AG08396 (cell line): Measurements from ENCODE around the gene VIT.
"Not testable (repeated sequence)": the region's sequence is repeated elsewhere in the genome, so short reads cannot be mapped to it uniquely, and the experiment has no call there.

Experiments used
- DNase-seq: peaks from one replicate; pipeline ENCODE4 v3.0.0; 2012; ENCODE audit warnings: low spot score, mixed read lengths

VIT gene

GRCh38 chr2:36807223-36807886, 110.8 kb downstream of the VIT start:
- DNase-seq, result no peak

- DNase-seq, result no peak
These were observed 112.0 kb downstream of the VIT start for GRCh38 chr2:36808386-36809068.

DNA sequence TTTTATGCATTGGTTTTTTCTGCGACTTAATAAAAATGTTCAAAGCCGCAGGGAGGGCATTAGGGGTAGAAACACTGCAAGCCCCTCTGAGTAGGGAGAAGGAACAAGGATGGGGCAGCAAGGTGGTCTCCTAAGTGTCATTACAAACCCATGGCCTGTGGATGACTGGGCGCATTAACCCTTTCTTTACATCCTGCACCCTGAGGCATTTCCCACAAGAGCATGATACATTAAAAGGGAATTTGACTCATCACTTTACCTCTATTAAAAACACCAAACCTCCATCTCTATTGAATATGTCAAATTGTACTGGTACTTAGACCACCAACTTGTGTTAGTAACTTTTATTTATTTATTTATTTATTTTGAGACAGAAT, 112.5 kb downstream of the VIT start:
- DNase-seq, result no peak

DNA sequence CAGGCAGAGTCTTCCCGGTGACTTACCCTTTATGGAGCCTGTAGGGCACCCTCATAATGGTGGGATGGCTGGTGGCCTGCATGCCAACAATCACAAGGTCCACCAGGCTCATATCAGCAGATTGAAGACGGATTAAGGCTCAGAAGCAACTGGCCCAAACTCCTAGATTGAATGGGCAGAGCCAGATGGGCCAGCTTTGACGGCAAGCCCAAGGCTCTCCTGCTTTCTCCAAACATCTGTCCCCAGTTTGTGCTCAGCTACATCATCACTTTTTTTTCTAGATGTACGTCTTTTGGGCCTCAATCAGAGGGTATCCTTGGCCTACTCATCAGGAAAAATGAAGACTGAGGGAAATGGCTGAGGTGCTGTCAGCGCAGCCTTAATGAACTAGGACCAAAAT, 114.6 kb downstream of the VIT start:
- no peak for DNase-seq

DNA sequence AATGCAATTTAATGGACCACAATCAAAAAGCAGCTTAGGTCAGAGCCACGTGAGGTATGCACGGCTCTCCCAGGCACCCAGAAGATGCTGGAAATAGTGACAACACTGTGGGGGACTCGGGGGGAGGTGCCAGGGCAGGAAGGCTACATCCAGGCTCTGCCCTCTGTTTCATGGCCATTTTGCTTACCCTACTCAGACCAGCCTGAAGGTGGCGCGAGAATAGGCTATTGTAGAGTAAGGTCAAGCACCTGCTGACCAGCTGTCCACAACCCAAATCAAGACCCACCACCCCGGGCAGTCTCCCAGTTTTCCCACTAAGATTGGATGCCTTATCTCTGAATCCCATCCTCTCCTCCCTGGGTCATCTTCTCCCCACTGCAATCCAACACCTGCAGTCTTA, 115.7 kb downstream of the VIT start:
- DNase-seq, result peak; percentile 11

- no peak for DNase-seq
These were observed 122.0 kb downstream of the VIT start for GRCh38 chr2:36818542-36818941.

GRCh38 chr2:36819095-36819711, 122.7 kb downstream of the VIT start:
- DNase-seq, result no peak

- DNase-seq, result no peak
These were observed 124.6 kb downstream of the VIT start for GRCh38 chr2:36820942-36821605.

DNA sequence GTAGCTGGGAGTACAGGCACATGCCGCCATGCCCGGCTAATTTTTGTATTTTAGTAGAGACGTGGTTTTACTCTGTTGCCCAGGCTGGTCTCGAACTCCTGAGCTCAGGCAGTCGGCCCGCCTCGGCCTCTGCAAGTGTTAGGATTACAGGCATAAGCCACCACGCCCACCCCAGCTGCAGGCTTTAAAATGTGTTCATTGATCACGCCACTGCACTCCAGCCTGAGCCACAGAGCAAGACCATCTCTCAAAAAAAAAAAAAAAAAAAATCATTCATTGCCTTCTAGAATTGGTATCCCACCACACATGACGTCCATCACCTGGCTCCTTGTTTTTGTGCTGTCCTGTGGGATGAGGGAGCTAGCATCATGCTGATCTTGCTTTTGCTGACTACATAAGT, 127.4 kb downstream of the VIT start:
- no peak for DNase-seq

DNA sequence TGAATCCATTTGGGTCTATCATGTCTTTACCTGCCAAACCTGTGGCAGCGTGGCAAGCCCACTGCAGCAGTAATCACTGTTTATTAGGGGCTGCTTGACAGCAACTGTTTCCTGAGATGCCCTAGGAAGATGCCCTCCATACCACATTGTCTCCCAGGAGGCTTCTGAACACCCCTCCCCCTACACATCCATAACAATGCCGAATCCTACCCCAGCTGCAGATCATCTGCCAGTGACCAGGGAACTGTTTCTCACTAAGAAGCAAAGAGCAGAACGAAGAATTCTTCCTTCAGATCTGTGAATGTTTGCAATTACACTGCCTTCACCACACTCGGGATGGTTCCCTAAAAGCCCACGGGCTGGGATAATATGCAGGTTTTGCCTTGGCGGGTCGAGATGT, 127.8 kb downstream of the VIT start:
- no peak for DNase-seq

- not testable (repeated sequence) for DNase-seq
These were observed 128.2 kb downstream of the VIT start for GRCh38 chr2:36824683-36825082.

DNA sequence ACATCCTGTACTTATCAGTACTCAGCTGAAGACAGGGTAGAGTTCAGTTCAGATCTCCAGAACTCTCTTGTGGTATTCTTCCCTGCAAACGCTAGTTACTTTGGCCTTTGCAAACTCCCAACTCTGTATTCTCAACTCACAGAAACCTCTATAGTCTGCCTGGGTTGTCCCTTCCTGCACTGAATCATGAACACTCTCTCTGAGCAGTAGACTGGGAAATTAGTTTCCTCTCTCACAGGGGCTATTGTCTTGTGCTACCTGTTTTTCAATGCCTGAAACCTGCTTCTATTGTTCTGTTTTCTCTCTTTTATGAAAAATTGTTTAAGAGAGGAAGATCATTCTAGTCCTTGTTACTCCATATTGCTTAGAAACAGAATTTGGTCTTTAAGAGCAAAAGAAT, 134.7 kb downstream of the VIT start:
- no peak for DNase-seq

DNA sequence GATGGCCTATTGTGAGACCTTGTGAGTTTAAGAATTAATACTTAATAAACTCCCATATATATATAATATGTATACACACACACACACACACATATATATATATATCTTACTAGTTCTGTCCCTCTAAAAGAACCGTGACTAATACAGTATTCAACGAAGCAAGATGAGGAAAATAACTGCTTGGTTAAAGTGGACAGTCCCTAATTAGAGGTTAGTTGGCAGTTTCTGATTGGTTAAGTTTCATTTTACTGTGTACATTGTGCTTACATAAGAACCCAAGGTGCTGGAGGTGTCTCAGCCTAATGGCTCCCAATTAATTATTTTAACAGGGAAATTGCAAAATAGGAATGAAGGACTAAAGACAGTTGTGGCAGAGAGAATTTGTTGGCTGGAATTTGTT, 137.7 kb downstream of the VIT start:
- DNase-seq, result no peak

DNA sequence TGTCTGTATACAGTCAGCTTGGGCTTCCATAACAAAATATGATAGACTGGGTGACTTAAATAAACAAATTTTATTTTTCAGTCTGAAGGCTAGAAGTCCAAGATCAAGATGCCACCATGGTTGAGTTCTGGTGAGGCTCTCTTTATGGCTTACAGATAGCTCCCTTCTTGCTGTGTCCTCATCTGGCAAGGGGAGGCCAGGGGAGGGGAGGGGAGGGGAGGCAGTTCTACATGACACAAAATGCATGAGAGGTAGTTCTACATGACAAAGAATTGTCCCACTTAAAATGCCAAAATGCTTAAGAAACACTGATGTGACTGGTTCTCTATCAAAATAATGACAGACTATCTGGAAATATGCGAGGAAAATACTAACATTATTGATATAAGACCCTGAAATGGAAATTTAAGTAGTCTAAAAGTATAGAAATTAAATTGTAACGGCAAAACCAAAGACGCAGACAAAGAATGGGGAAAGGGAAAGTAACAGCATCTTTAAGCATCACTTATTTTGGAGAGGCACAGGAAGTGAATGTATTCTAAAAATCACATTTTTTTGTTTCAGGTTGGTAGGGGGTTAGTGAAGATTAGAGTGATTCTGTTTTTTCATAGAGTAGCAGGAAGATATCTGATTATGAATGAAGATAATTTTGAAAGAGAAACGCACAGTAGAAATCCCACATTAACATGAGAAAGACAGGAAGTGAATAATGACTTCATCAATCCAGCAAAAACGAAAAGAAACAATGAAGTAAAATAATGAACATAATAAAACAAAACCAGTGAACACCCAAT, 138.4 kb downstream of the VIT start:
- DNase-seq, result no peak

DNA sequence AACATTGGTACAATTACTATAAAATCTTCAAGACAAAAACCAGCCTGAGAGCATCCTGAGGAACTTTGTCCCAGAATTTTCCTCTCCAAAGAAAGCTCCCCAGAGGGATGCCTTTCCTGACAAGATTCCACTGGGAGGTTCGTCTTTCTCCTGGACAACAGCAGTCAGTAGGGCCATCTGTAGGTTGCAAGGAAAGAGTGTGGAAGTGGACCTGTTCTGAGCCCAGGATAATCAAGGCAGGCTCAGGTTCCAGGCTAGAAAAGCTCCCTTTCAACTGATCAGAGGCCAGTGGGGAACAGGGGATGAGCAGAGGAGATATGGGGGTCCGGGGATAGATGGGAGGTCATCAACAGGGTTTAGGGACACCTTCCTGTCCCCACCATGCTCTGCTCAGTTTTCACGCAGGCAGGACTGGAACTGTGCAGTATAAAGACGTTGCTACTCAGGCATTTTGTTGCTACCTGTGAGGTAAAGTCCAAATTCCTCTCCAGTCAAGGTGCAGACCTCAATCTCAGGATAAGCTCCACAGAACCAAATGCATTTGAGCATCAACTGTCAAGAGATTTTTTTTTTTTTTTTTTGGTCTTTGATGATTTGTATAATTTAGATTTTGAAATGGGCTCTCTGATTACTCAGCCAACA, 143.6 kb downstream of the VIT start:
- DNase-seq, result no peak

DNA sequence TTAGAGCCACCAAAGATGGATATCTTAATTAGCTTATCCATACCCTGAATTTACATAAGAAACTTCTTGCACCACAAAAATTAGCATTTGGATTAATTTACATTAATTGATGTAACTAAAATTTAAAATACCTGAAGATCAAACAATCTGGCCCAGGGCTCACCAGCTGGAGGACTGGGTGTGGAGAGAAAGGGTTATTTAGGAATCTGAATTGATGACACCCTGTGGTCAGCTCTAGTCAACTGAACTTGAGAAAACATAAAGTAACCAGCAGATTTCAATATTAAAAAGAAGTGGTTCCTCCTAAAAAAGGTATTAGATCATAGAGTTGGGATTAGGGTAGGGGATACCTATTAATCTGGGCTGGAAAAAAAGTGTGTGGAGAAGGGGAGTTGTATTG, 147.3 kb downstream of the VIT start:
- DNase-seq, result no peak

- DNase-seq, result no peak
These were observed 152.8 kb downstream of the VIT start for GRCh38 chr2:36849265-36849664.

DNA sequence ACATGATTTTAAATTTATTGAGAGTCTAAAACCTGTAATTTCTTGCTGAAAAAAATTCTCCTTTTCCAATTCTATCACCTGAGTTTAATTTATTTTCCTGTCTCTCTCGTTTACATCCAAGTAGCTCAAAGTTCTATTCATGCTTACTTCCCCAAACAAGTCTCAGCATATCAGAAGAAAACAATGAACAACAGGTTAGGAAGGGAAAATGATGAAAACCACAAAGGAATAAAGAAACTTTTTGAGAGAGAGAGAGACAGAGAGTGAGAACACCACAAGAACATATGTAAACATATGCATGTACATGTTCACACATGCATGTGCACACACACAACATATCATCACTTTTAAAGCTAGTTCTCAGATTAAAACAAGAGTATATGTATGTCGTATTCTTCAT, 157.7 kb downstream of the VIT start:
- DNase-seq, result no peak

DNA sequence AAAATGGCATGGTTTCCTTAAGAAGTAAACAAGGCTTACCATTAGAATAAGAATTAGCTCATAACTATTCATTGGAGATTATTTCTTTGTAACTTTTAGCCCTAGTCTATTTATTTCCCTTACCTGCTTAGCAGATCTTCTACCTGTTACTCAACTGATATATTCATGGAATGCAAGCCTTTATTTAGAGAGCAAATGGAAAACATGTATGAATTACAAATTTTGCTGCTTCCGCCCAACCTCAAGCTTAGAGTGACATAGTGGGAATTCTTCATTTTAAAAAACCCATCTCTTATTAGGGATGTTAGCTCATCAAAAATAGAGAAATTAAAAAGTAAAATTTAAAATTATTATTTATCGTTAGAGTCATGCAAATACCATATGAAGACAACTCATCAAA, 158.9 kb downstream of the VIT start:
- DNase-seq, result no peak

DNA sequence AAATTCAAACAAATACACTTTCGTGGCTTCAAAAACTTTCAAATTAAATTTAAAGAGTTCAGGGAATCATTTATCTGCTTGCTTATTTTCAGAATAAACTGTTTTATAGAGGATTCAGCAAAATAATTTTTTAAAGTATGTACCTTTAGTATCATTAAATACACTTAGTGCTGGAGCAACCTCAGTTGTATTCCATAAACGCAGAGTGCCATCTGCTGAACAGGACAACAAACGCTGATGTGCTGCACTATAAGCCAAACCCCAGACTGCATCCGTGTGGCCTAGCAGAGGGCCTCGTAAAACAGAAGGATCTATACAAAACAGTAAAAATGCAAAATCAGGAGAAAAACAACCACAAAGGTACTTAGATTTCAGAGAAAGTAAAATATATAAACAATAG, 161.2 kb downstream of the VIT start:
- no peak for DNase-seq

DNA sequence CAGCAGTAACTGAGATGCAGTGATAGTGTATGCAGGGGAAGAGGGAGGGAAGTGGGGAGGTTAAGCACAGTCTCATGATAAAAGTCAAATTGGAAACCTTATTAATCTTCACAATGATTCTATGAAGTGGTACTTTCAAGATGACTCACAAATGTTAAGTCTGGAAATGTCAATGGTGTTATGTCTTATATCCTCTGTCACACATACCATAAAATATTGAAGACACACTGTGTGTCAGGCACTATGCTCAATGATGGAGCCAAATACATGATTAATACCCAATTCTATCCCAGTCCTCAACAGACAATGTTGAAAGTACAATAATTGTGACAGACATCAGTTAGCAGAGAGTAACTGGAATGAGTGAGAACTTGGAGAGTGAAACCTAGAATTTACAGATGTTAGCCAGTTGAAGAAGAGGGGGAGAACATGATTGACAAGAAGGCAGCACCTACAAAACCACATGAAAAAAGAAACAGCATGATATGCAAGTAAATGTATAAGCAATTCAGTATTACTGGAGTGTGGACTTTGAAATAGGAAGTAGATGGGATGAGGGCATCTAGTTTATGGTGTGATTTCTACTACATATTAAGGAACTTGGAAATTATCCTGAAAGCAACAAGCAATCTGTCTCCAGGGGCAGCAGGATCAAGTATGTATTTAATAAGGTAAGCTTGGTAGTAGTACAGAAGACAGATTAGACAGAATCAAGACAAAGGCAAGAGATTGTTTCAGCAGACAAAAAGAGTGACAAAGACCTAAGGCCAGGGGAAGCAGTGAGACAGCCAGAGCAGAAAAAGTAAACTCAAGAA, 162.3 kb downstream of the VIT start:
- no peak for DNase-seq
